Omental fat pad (tissue), 4 donors: ENCODE measurements around the gene NAV2. TPM values are rescaled to one million over a fixed set of nuclear protein-coding genes. Genes with fewer than 3 reads are reported as not detected.

Experiments
- ATAC-seq: fragments of 150-250 bp; one replicate; pipeline ENCODE4 v1.9.1; 2016; ENCODE audit warnings: mild to moderate bottlenecking, moderate library complexity; ENCODE audit not compliant: low FRiP score
- DNase-seq: peaks from one replicate; pipeline ENCODE4 v3.0.0-alpha.2; 2019; ENCODE audit warnings: low spot score
- CTCF ChIP-seq, 3 donors: fragments of 450-650 bp; IDR thresholded peaks; one replicate each; pipeline ENCODE4 v1.5.1; 2016 to 2017; ENCODE audit warnings: antibody characterized with exemption in 3 of 3, mild to moderate bottlenecking in 3 of 3, moderate library complexity in 2 of 3
- total RNA-seq, 4 donors: library from RNA; depleted of rRNA; stranded (reverse); fragments of >200 nt; gene quantifications; one replicate each; pipeline ENCODE4 v1.1.0, GENCODE V29; 2016

Gene NAV2
- total RNA-seq, 4 donors from 2014 or later, result 6.3 to 41.6 (median 13.0) TPM

- DNase-seq (no peak), ATAC-seq (no peak)
- TF ChIP-seq CTCF (IDR thresholded peaks at IDR 0.05), result no peak
Measured at GRCh38 chr11:19882356-19882755, 169.7 kb downstream of the NAV2 start.

DNA sequence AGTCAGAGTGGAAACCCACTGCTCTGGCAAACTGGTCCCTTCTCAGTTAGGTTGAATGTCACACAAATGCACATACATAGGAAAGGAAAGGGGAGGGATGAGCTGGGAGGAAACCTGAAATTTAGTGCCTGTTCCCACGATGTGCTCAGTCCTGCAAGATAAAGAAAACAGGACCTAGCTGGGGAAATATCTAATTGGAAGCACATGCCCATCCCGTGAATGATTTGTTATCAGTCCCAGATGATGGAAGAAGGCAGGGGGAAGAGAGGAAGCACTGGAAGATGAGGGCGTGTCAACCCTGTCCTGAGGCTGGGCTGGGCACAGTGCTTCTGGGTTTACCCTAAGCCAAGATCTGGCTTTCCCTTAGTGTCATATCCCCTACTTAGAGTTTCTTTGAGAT is 173.9 kb downstream of the NAV2 start:
- ATAC-seq (no peak), DNase-seq (no peak)

GRCh38 chr11:19887842-19888241 is 175.2 kb downstream of the NAV2 start:
- TF ChIP-seq CTCF (IDR thresholded peaks at IDR 0.05), result no peak
- DNase-seq (no peak), ATAC-seq (no peak)

More for the DNA sequence above, 173.9 kb downstream of the NAV2 start:
- TF ChIP-seq CTCF (IDR thresholded peaks at IDR 0.05), result no peak

DNA sequence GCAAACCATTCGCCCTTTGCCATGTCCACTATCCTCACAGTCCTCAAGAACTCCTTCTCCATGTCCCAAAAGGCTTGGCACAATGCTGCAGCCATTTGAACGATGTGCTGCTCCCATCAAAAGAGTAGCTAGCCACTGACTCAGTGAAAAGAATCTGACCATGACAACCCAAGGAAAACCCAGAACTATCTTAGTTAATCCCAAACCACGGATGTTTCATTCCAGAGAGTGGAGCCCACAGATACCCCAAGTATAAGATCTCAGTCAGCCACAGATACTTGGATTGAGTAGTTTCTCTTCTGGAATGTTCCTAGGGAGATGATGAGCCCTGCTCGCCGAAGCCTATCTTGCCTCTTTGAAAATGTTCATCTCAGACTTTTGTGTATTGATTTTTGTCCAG is 176.9 kb downstream of the NAV2 start:
- no peak for TF ChIP-seq CTCF (IDR thresholded peaks at IDR 0.05)
- DNase-seq (no peak), ATAC-seq (no peak)

GRCh38 chr11:19890308-19890707 is 177.7 kb downstream of the NAV2 start:
- no peak for TF ChIP-seq CTCF (IDR thresholded peaks at IDR 0.05)
- peak; percentile 57 for ATAC-seq
- DNase-seq, result no peak

DNA sequence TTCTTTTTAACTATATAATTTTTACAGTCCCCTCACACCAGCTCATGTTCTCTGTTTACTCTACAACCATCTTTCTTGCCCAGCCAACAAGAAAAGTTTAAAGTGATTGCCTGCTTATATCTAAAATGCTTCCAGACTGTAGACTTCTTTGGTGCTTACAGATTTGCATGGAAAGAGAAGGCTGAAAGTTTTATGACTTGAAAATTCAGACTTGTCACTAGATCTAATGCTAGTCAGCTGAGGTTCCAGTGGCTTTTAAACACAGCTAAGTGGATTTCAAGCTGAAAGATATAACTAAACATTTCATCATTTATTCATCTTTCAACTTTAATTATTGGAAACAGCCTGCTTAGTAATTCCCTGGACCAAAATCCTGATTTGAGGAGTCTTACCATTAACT is 178.4 kb downstream of the NAV2 start:
- ATAC-seq (no peak), DNase-seq (no peak)
- TF ChIP-seq CTCF (IDR thresholded peaks at IDR 0.05), result no peak

GRCh38 chr11:19892387-19892786 is 179.8 kb downstream of the NAV2 start:
- ATAC-seq, result peak; percentile 17
- DNase-seq, result no peak

More at GRCh38 chr11:19892387-19892786, 179.8 kb downstream of the NAV2 start:
- TF ChIP-seq CTCF (IDR thresholded peaks at IDR 0.05), result no peak
